ENCODE data around the gene PBRM1. TPM values are rescaled to one million over a fixed set of nuclear protein-coding genes. Genes with fewer than 3 reads are reported as not detected.
"Not testable (repeated sequence)": the region's sequence is repeated elsewhere in the genome, so short reads cannot be mapped to it uniquely, and the experiment has no call there.

PBRM1 gene
- total RNA-seq, 2 experiments from 2014 or later, result 52.3 to 59.2 TPM

GRCh38 chr3:52682016-52682415 is 3.7 kb downstream of the PBRM1 start:
- intact Hi-C loops (cut with micrococcal nuclease), result loop anchor here (1.0 to 10.0 kb wide), 3 partner anchors 11 to 363 kb away; partner anchors contain the start of genes SFMBT1 and STIMATE
- H3K4me1 Mint-ChIP-seq (ENCODE audit: low read depth), result peaks cover 62% of the 10 kb centered on the region
- H3K36me3 Mint-ChIP-seq, result peaks cover 46% of the 10 kb centered on the region
- ChIA-PET POLR2A (interaction anchor here (1.0 to 2.3 kb wide), 4 partner anchors 11 to 23 kb away, joined by 4 to 40 read pairs (median 6); partner anchors contain the start of gene GLT8D1), CTCF (interaction anchor here (0.6 to 1.9 kb wide), 4 partner anchors 10 to 211 kb away, joined by 3 to 12 read pairs (median 5); no protein-coding TSS in a partner anchor)
- H3K4me3 Mint-ChIP-seq, result peak overlapping the region; percentile 20
- no peaks in the 10 kb centered on the region for H3K9me3 Mint-ChIP-seq
- DNase-seq, result peak; percentile 75
- H3K27me3 Mint-ChIP-seq, result no peaks in the 10 kb centered on the region
- H3K27ac Mint-ChIP-seq, result peak overlapping the region; percentile 83

- peaks cover 46% of the 10 kb centered on the region for H3K36me3 Mint-ChIP-seq
- ChIA-PET POLR2A (interaction anchor here (1.0 to 2.3 kb wide), 4 partner anchors 10 to 23 kb away, joined by 4 to 40 read pairs (median 6); partner anchors contain the start of gene GLT8D1), CTCF (interaction anchor here (1.0 to 1.9 kb wide), 3 partner anchors 10 to 212 kb away, joined by 4 to 12 read pairs (median 6); no protein-coding TSS in a partner anchor)
Measured at GRCh38 chr3:52681596-52681995, 4.1 kb downstream of the PBRM1 start.

GRCh38 chr3:52679811-52680210 is 5.9 kb downstream of the PBRM1 start:
- intact Hi-C loops (cut with micrococcal nuclease), result loop anchor here (5.0 to 10.0 kb wide), 2 partner anchors 217 to 365 kb away; partner anchors contain the start of genes SFMBT1 and STIMATE
- H3K27ac Mint-ChIP-seq, result peak overlapping the region; percentile 77
- H3K9me3 Mint-ChIP-seq, result no peaks in the 10 kb centered on the region
- CTCF ChIA-PET, result no interaction called here
- POLR2A ChIA-PET, result interaction anchor here (0.6 to 1.4 kb wide), 3 partner anchors 9 to 151 kb away, joined by 3 read pairs; no protein-coding TSS in a partner anchor
- no peak for DNase-seq
- H3K4me3 Mint-ChIP-seq, result no peak overlapping the region
- H3K27me3 Mint-ChIP-seq, result no peaks in the 10 kb centered on the region
- peaks cover 47% of the 10 kb centered on the region for H3K36me3 Mint-ChIP-seq
- H3K4me1 Mint-ChIP-seq (ENCODE audit: low read depth), result peaks cover 72% of the 10 kb centered on the region

More at GRCh38 chr3:52681596-52681995, 4.1 kb downstream of the PBRM1 start:
- Mint-ChIP-seq H3K27ac (peak overlapping the region; percentile 83), H3K4me1 (ENCODE audit: low read depth) (peaks cover 61% of the 10 kb centered on the region), H3K9me3 (no peaks in the 10 kb centered on the region), H3K27me3 (no peaks in the 10 kb centered on the region), H3K4me3 (peak overlapping the region; percentile 20)
- DNase-seq, result no peak
- intact Hi-C loops (cut with micrococcal nuclease), result loop anchor here (5.0 to 10.0 kb wide), 2 partner anchors 216 to 363 kb away; partner anchors contain the start of genes SFMBT1 and STIMATE

- Mint-ChIP-seq H3K27me3 (no peaks in the 10 kb centered on the region), H3K36me3 (peaks cover 45% of the 10 kb centered on the region), H3K4me1 (ENCODE audit: low read depth) (peaks cover 66% of the 10 kb centered on the region), H3K27ac (peak overlapping the region; percentile 68), H3K9me3 (no peaks in the 10 kb centered on the region), H3K4me3 (no peak overlapping the region)
- intact Hi-C loops (cut with micrococcal nuclease), result no loop called here
- ChIA-PET POLR2A (interaction anchor here (0.6 to 1.4 kb wide), 3 partner anchors 9 to 152 kb away, joined by 3 read pairs; no protein-coding TSS in a partner anchor), CTCF (no interaction called here)
- no peak for DNase-seq
Measured at GRCh38 chr3:52679199-52679538, 6.5 kb downstream of the PBRM1 start.

GRCh38 chr3:52678265-52679198 is 7.2 kb downstream of the PBRM1 start:
- Mint-ChIP-seq H3K9me3 (no peaks in the 10 kb centered on the region), H3K36me3 (peaks cover 45% of the 10 kb centered on the region), H3K4me1 (ENCODE audit: low read depth) (peaks cover 59% of the 10 kb centered on the region), H3K27me3 (no peaks in the 10 kb centered on the region), H3K4me3 (no peak overlapping the region), H3K27ac (peak overlapping the region; percentile 68)
- POLR2A ChIA-PET, result interaction anchor here (1.0 to 1.4 kb wide), 2 partner anchors 8 to 58 kb away, joined by 3 read pairs; no protein-coding TSS in a partner anchor
- no peak for DNase-seq
- CTCF ChIA-PET, result no interaction called here
- intact Hi-C loops (cut with micrococcal nuclease), result no loop called here

- DNase-seq; CTCF ChIA-PET; POLR2A ChIA-PET; H3K4me3 Mint-ChIP-seq; intact Hi-C loops (cut with micrococcal nuclease); H3K27ac Mint-ChIP-seq; H3K9me3 Mint-ChIP-seq; H3K27me3 Mint-ChIP-seq: not testable (repeated sequence)
- peaks cover 57% of the 10 kb centered on the region for H3K4me1 Mint-ChIP-seq (ENCODE audit: low read depth)
- peaks cover 56% of the 10 kb centered on the region for H3K36me3 Mint-ChIP-seq
Measured at GRCh38 chr3:52676201-52676600, 9.5 kb downstream of the PBRM1 start.

- H3K27me3 Mint-ChIP-seq, result no peaks in the 10 kb centered on the region
- intact Hi-C loops (cut with micrococcal nuclease), result loop anchor here (1.0 to 5.0 kb wide), 4 partner anchors 11 to 394 kb away; partner anchors contain the start of genes GNL3 and WDR82
Measured at GRCh38 chr3:52671676-52672075, 14.0 kb downstream of the PBRM1 start.

GRCh38 chr3:52670621-52671521 is 14.8 kb downstream of the PBRM1 start:
- peak; percentile 84 for DNase-seq
- peak overlapping the region; percentile 51 for H3K4me3 Mint-ChIP-seq
- H3K27ac Mint-ChIP-seq, result peak overlapping the region; percentile 82
- ChIA-PET CTCF (interaction anchor here (1.1 to 2.2 kb wide), 3 partner anchors 11 to 18 kb away, joined by 4 to 12 read pairs (median 11); partner anchors contain the start of genes GNL3 and PBRM1), POLR2A (interaction anchor here (0.8 to 2.9 kb wide), 8 partner anchors 9 to 135 kb away, joined by 3 to 40 read pairs (median 8); partner anchors contain the start of genes GLT8D1, GNL3, PBRM1 and SPCS1)
- intact Hi-C loops (cut with micrococcal nuclease), result loop anchor here (1.0 to 5.0 kb wide), 4 partner anchors 11 to 394 kb away; partner anchors contain the start of genes GNL3 and WDR82
- H3K27me3 Mint-ChIP-seq, result no peaks in the 10 kb centered on the region
- peaks cover 33% of the 10 kb centered on the region for H3K36me3 Mint-ChIP-seq
- H3K9me3 Mint-ChIP-seq, result no peaks in the 10 kb centered on the region
- peaks cover 42% of the 10 kb centered on the region for H3K4me1 Mint-ChIP-seq (ENCODE audit: low read depth)

More at GRCh38 chr3:52671676-52672075, 14.0 kb downstream of the PBRM1 start:
- no peaks in the 10 kb centered on the region for H3K9me3 Mint-ChIP-seq
- peak overlapping the region; percentile 51 for H3K4me3 Mint-ChIP-seq
- H3K36me3 Mint-ChIP-seq, result peaks cover 38% of the 10 kb centered on the region
- DNase-seq, result peak; percentile 24
- peak overlapping the region; percentile 82 for H3K27ac Mint-ChIP-seq
- H3K4me1 Mint-ChIP-seq (ENCODE audit: low read depth), result peaks cover 46% of the 10 kb centered on the region
- CTCF ChIA-PET, result interaction anchor here (0.6 to 2.2 kb wide), 4 partner anchors 10 to 221 kb away, joined by 4 to 12 read pairs (median 9); partner anchors contain the start of genes GNL3 and PBRM1
- POLR2A ChIA-PET, result interaction anchor here (0.6 to 2.9 kb wide), 7 partner anchors 10 to 463 kb away, joined by 3 to 40 read pairs (median 8); partner anchors contain the start of genes GLT8D1, GNL3, PBRM1 and SPCS1

- Mint-ChIP-seq H3K4me1 (ENCODE audit: low read depth) (peaks cover 5% of the 10 kb centered on the region), H3K9me3 (no peaks in the 10 kb centered on the region), H3K27me3 (no peaks in the 10 kb centered on the region), H3K4me3 (no peak overlapping the region), H3K27ac (no peak overlapping the region), H3K36me3 (peaks cover 31% of the 10 kb centered on the region)
- ChIA-PET CTCF (no interaction called here), POLR2A (no interaction called here)
- DNase-seq, result no peak
- intact Hi-C loops (cut with micrococcal nuclease), result no loop called here
Measured at GRCh38 chr3:52663098-52663497, 22.6 kb downstream of the PBRM1 start.

GRCh38 chr3:52660046-52660445 is 25.7 kb downstream of the PBRM1 start:
- Mint-ChIP-seq H3K4me3 (no peak overlapping the region), H3K27ac (no peak overlapping the region), H3K36me3 (peaks cover 41% of the 10 kb centered on the region), H3K9me3 (no peaks in the 10 kb centered on the region), H3K27me3 (no peaks in the 10 kb centered on the region), H3K4me1 (ENCODE audit: low read depth) (peaks cover 12% of the 10 kb centered on the region)
- intact Hi-C loops (cut with micrococcal nuclease), result no loop called here
- ChIA-PET CTCF (no interaction called here), POLR2A (no interaction called here)
- DNase-seq, result no peak

GRCh38 chr3:52655895-52656294 is 29.8 kb downstream of the PBRM1 start:
- Mint-ChIP-seq H3K36me3 (peaks cover 38% of the 10 kb centered on the region), H3K9me3 (no peaks in the 10 kb centered on the region), H3K27ac (peak overlapping the region; percentile 30), H3K4me3 (no peak overlapping the region), H3K27me3 (no peaks in the 10 kb centered on the region), H3K4me1 (ENCODE audit: low read depth) (peaks cover 11% of the 10 kb centered on the region)
- no peak for DNase-seq
- intact Hi-C loops (cut with micrococcal nuclease), result no loop called here
- ChIA-PET POLR2A (no interaction called here), CTCF (no interaction called here)
